HCT116 (cell line): ENCODE measurements around the gene BCAN.

Experiments
- CTCF ChIP-seq, 3 experiments: fragments of 200-600 bp in 1 of 3; sonication (generic) in 1 of 3; IDR thresholded peaks in 2 of 3; conservative IDR thresholded peaks in 1 of 3; 2 replicates each; pipeline ENCODE4 v1.5.1; 2012 to 2017; ENCODE audit warnings: low read depth in 2 of 3, low read length in 2 of 3, antibody characterized with exemption in 1 of 3, borderline replicate concordance in 1 of 3, control low read depth in 1 of 3, mild to moderate bottlenecking in 1 of 3, mixed read lengths in 1 of 3, mixed run types in 1 of 3, moderate library complexity in 1 of 3; ENCODE audit not compliant: insufficient read depth in 1 of 3
- EZH2phosphoT487 ChIP-seq: fragments of 200-600 bp; IDR thresholded peaks from 2 replicates; pipeline ENCODE4 v1.6.1; 2018; ENCODE audit warnings: antibody characterized with exemption, borderline replicate concordance
- POLR2A ChIP-seq: IDR thresholded peaks from 2 replicates; pipeline ENCODE4 v1.7.0; 2011; ENCODE audit warnings: borderline replicate concordance; ENCODE audit not compliant: insufficient read depth, insufficient read length; ENCODE audit errors: extremely low read depth
- ZNF274 ChIP-seq: fragments of 200-500 bp; sonication (Bioruptor generic); IDR thresholded peaks from 2 replicates; pipeline ENCODE4 v1.6.1; 2014; ENCODE audit warnings: mild to moderate bottlenecking, low read depth, low read length, inconsistent platforms

GRCh38 chr1:156595016-156595415, 46.9 kb upstream of the BCAN start:
- TF ChIP-seq POLR2A (no peak), CTCF (IDR thresholded peaks at IDR 0.05 in 2 of 3, conservative IDR thresholded peaks at IDR 0.05 in 1 of 3; ENCODE audit: borderline replicate concordance in 1 of 3, insufficient read depth in 1 of 3, low read depth in 2 of 3, low read length in 2 of 3) (no peak), EZH2phosphoT487 (no peak), ZNF274 (no peak)
